ENCODE data around the gene ILF3.

Gene ILF3

GRCh38 chr19:10653732-10654609, at the start of gene ILF3:
ILF3 (plus strand) TSS chr19:10654346; CDS start chr19:10670606, 16,260 bp downstream.
- peak within 1 kb of the TSS; percentile 96 for H3K27ac ChIP-seq
- peak; percentile 100 for DNase-seq (ENCODE audit: low read depth, low spot score)

DNA sequence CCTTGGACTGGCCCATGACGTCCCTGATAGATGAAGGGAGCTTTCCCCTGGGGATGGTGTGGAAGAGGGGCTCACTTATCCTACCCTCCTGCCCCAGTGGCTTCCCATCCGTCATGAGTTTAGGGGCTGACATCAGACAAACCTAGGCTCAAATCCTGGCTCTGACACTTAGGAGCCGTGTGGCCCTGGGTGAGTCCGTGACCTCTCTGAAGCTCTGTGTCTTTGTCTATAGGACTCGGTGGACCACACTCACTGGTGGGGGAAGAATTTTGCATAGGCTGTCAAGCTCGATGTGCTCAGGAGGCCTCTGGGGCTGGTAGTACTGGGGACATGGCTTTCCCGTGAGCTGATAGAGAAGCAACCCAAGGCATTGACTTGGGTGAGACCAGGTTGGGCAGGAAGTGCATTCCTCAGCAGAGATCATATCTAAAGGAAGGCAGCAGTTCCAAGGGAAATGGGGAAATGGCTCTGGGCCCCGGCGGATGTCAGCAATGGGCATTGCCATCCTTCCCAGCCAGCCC, 49.6 kb upstream of the ILF3 start:
- no peak for DNase-seq (ENCODE audit: low read depth, low spot score)
- peak overlapping the region; percentile 28 for H3K27ac ChIP-seq

- no peak for DNase-seq (ENCODE audit: low read depth, low spot score)
- H3K27ac ChIP-seq = no peak overlapping the region
Measured at GRCh38 chr19:10611907-10612306, 42.2 kb upstream of the ILF3 start.

DNA sequence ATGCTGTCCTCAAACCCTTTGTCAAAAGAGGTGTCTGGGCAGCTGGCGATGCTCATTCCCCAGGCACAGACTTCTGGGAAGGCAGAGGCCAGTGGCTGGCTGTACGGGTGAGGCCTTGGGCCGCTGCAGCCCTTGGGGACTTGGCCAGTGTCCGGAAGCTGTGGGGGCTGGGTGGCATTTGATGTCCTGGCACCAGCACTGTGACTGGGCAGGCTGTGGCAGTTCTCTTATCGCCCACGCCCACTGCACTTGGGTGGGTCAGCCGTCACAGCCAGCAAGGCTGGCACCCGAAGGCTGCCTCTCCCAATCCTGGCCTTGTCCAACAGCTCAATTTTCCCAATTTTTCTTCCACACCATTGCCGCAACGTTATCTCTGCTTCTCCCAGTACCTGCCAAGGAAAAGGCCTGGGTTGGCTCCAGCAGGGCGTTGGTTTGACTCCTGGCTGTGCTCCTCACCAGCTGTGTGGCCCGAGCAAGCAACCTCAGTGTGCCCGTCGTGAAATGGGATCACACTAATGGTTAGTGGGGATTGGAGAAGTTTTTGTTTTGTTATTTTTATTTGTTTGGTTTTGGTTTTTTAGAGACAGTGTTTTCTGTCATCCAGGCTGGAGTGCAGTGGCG, 41.5 kb upstream of the ILF3 start:
- no peak for DNase-seq (ENCODE audit: low read depth, low spot score)

DNA sequence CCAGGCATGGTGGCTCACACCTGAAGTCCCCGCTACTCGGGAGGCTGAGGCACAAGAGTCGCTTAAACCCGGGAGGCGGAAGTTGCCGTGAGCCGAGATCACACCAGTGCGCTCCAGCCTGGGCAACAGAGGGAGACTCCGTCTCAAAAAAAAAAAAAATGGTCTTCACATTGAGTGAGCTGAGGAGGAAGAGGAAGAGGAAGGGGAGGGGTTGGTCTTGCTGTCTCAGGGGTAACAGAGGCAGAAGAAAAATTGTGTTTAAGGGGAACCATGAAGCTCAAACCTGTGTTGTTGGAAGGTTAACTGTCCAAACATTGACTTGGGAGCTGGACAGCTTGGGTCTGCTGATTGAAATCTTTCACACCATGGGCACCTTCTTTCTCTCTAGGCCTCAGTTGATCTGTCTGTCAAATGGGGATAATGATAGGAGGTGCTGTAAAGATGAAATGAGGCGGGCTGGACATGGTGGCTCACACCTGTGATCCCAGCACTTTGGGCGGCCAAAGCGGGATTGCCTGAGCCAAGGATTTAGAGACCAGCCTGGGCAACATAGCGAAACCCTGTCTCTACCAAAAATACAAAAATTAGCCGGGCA, 38.6 kb upstream of the ILF3 start:
- DNase-seq (ENCODE audit: low read depth, low spot score) = no peak
- no peak overlapping the region for H3K27ac ChIP-seq

More for the DNA sequence above, 41.5 kb upstream of the ILF3 start:
- H3K27ac ChIP-seq = no peak overlapping the region

DNA sequence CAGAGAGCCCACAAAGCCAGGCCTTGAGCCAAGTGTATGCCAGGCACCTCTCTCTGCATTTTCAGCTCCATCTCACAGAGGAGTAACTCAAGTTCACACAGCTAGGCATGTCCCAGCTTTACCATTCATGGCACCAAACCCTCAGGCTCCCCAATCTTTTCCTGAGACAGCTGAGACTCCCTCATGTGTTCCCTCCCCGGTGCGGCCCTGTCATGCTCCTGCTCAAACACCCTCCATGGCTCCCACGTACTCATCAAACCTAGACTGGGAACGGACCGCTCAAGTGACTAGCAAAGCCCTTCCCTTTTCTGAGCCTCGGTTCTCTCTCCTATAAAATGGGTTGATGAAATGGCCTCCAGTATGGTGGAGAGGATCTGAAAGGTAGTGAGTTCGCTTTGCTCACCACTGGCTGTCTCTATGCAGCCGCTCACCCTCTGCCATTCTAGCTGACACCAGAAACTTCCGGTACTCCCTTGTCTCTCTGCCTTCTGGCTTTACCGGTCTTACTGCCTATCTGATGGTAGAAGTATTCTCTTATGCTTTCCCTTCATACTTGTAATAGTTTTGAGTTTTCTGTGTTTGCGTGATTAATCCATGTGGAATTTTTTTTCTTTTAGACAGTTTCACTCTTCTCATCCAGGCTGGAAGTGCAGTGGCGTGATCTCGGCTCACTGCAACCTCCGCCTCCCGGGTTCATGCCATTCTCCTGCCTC, 36.6 kb upstream of the ILF3 start:
- peak; percentile 64 for DNase-seq (ENCODE audit: low read depth, low spot score)
- peak overlapping the region; percentile 90 for H3K27ac ChIP-seq

GRCh38 chr19:10618846-10619245, 35.3 kb upstream of the ILF3 start:
- H3K27ac ChIP-seq = peak overlapping the region; percentile 90
- no peak for DNase-seq (ENCODE audit: low read depth, low spot score)

GRCh38 chr19:10620786-10621185, 33.4 kb upstream of the ILF3 start:
- no peak for DNase-seq (ENCODE audit: low read depth, low spot score)
- H3K27ac ChIP-seq = peak overlapping the region; percentile 31

- H3K27ac ChIP-seq = no peak overlapping the region
- DNase-seq (ENCODE audit: low read depth, low spot score) = no peak
Measured at GRCh38 chr19:10621966-10622365, 32.2 kb upstream of the ILF3 start.

DNA sequence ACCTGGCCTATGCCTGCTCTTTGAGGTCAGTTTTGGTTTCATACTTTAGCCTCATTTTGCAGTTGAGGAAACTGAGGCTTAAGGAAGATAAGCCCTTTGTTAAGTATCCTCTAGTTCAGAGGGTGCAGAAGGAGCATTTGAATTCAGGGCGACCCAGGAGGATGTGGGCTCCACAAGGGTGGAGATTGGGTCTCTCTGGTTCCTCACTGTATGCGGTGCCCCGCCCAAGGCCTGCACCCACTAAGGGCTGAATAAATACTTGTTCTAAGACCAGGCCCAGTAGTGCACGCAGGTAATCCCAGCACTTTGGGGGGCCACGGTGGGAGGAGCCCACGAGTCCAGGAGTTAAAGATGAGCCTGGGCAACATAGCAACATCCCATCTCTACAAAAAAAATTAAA, 29.6 kb upstream of the ILF3 start:
- no peak for DNase-seq (ENCODE audit: low read depth, low spot score)
- peak overlapping the region; percentile 77 for H3K27ac ChIP-seq

GRCh38 chr19:10625003-10625761, 29.0 kb upstream of the ILF3 start, which contains the start of gene SLC44A2:
SLC44A2 (plus strand) TSS chr19:10625553; CDS start chr19:10625634, 81 bp downstream.
- no peak for DNase-seq (ENCODE audit: low read depth, low spot score)

GRCh38 chr19:10625762-10626138, 28.4 kb upstream of the ILF3 start:
- no peak for DNase-seq (ENCODE audit: low read depth, low spot score)
- peak overlapping the region; percentile 77 for H3K27ac ChIP-seq

More at GRCh38 chr19:10625003-10625761, 29.0 kb upstream of the ILF3 start, which contains the start of gene SLC44A2:
- H3K27ac ChIP-seq = peak within 1 kb of the TSS; percentile 77

DNA sequence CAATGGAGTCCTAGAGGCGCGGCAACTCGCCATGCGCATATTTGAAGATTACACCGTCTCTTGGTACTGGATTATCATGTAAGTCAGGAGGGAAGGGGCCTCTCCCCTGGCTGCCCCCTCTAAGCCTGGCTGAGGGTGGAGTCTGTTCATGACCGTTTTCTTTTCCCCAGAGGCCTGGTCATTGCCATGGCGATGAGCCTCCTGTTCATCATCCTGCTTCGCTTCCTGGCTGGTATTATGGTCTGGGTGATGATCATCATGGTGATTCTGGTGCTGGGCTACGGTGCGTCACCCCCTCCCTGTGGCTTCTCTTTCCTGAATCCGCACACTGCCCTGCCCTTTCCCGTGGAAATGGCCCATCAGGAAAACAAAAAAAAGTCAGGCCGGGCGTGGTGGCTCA, 22.3 kb upstream of the ILF3 start:
- H3K27ac ChIP-seq = no peak overlapping the region
- DNase-seq (ENCODE audit: low read depth, low spot score) = no peak

DNA sequence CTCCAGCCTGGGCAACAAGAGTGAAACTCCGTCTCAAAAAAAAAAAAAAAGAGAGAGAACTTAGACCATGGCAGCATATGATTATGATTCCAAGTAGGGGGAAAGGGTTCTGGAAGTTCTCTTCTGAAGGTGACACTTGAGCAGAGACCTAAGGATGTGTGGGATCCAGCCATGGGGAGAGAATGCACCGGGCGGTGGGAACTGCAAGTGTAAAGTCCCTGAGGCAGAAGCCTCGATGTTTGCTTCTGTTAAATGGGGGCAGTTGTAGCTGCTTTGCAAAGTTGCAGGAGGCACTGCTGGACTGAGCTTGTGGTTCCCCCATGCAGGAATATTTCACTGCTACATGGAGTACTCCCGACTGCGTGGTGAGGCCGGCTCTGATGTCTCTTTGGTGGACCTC, 19.7 kb upstream of the ILF3 start:
- no peak for DNase-seq (ENCODE audit: low read depth, low spot score)
- H3K27ac ChIP-seq = no peak overlapping the region

DNA sequence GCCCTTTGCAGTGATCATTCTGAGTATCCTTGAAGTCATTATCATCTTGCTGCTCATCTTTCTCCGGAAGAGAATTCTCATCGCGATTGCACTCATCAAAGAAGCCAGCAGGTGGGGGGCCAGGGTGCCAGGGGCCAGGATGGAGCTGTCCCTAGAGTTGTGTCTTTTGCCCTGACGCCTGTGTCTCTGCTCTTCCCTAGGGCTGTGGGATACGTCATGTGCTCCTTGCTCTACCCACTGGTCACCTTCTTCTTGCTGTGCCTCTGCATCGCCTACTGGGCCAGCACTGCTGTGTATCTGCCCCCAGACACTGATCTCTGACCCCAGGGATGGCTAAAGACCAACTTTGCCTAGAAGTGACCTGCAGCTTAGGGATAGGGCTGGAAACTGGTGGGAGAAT, 19.2 kb upstream of the ILF3 start:
- H3K27ac ChIP-seq = no peak overlapping the region
- DNase-seq (ENCODE audit: low read depth, low spot score) = no peak

DNA sequence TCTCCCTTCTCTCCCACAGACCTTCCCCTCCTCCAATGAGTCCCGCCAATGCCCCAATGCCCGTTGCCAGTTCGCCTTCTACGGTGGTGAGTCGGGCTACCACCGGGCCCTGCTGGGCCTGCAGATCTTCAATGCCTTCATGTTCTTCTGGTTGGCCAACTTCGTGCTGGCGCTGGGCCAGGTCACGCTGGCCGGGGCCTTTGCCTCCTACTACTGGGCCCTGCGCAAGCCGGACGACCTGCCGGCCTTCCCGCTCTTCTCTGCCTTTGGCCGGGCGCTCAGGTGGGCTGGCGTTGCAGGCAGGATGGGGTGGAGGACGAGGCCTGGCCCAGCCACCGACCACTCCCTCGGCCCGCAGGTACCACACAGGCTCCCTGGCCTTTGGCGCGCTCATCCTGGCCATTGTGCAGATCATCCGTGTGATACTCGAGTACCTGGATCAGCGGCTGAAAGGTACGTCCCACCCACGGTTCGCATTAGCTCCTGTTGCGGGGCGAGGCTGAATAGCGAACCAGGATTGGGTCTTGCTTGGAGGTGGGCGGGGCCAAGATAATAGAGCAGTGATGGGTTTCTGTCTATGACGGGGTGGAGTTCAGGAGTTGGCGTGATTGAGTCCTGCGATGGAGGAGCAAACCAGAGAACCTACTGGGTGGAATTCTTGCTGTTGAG, 17.7 kb upstream of the ILF3 start:
- no peak overlapping the region for H3K27ac ChIP-seq
- DNase-seq (ENCODE audit: low read depth, low spot score) = no peak

- H3K27ac ChIP-seq = no peak overlapping the region
- no peak for DNase-seq (ENCODE audit: low read depth, low spot score)
Measured at GRCh38 chr19:10637894-10638293, 16.3 kb upstream of the ILF3 start.

- no peak for DNase-seq (ENCODE audit: low read depth, low spot score)
- no peak overlapping the region for H3K27ac ChIP-seq
Measured at GRCh38 chr19:10639836-10640235, 14.3 kb upstream of the ILF3 start.

DNA sequence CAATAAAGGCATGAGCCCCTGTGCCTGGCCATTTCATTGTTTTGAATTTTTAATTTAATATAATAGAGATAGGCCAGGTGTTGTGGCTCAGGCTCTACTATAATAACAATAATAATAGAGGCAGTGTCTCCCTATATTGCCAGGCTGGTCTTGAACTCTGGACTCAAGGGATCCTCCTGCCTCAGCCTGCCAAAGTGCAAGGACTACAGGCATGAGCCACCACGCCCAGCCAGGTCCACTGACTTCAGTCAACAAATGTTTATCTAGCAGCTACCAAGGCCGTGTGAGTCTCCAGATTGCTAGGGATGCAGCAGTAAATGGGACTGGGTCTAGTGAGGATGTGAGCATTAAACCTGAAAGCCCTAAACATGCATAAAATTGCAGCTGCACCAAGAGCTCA, 13.8 kb upstream of the ILF3 start:
- no peak overlapping the region for H3K27ac ChIP-seq
- DNase-seq (ENCODE audit: low read depth, low spot score) = no peak
